ENCODE data around the gene ZNF594.
"Not testable (repeated sequence)": the region's sequence is repeated elsewhere in the genome, so short reads cannot be mapped to it uniquely, and the experiment has no call there.

The ZNF594 gene

GRCh38 chr17:5135726-5136579, 55.7 kb downstream of the ZNF594 start:
- DNase-seq: no peak

GRCh38 chr17:5135131-5135712, 56.4 kb downstream of the ZNF594 start:
- not testable (repeated sequence) for DNase-seq

- not testable (repeated sequence) for DNase-seq
Measured at GRCh38 chr17:5134571-5134970, 57.1 kb downstream of the ZNF594 start.

GRCh38 chr17:5133961-5134360, 57.7 kb downstream of the ZNF594 start:
- DNase-seq: not testable (repeated sequence)

- no peak for DNase-seq
Measured at GRCh38 chr17:5133311-5133710, 58.4 kb downstream of the ZNF594 start.

GRCh38 chr17:5132503-5133225, 59.0 kb downstream of the ZNF594 start:
- DNase-seq: not testable (repeated sequence)

GRCh38 chr17:5131799-5132502, 59.7 kb downstream of the ZNF594 start:
- not testable (repeated sequence) for DNase-seq

- DNase-seq: no peak
Measured at GRCh38 chr17:5131146-5131715, 60.4 kb downstream of the ZNF594 start.

- DNase-seq: not testable (repeated sequence)
Measured at GRCh38 chr17:5130687-5131086, 61.0 kb downstream of the ZNF594 start.

GRCh38 chr17:5130261-5130660, 61.4 kb downstream of the ZNF594 start:
- DNase-seq: not testable (repeated sequence)

GRCh38 chr17:5129770-5130169, 61.9 kb downstream of the ZNF594 start:
- not testable (repeated sequence) for DNase-seq

All from T-helper 1 cell (primary cell).